ENCODE results near the gene GAP43.

The GAP43 gene

GRCh38 chr3:115615001-115615814, 8.1 kb upstream of the GAP43 start:
- Histone ChIP-seq H3K27ac (replicated peaks; ENCODE audit: low read length) (no peak overlapping the region), H3K23ac (ENCODE audit: low read depth, low read length, poor library complexity) (no peak overlapping the region), H3K36me3 (replicated peaks in 1 of 2; ENCODE audit: control insufficient read depth in 2 of 2, insufficient read depth in 2 of 2, low read length in 2 of 2) (no peaks in the 10 kb centered on the region), H3K79me1 (ENCODE audit: low read depth, low read length) (no peaks in the 10 kb centered on the region), H3K14ac (ENCODE audit: low read length) (no peak overlapping the region), H2AFZ (ENCODE audit: low read length) (peak overlapping the region; percentile 12), H2BK5ac (ENCODE audit: low read length) (no peak overlapping the region), H2BK12ac (ENCODE audit: low read length) (no peak overlapping the region), H4K91ac (ENCODE audit: low read depth, low read length, poor library complexity) (no peak overlapping the region), H3K9me3 (replicated peaks in 1 of 2; ENCODE audit: control insufficient read depth in 2 of 2, insufficient read depth in 1 of 2, low read depth in 1 of 2, low read length in 2 of 2) (no peaks in the 10 kb centered on the region), H4K8ac (ENCODE audit: low read depth, low read length) (no peak overlapping the region), H3K4ac (ENCODE audit: low read length) (no peak overlapping the region), H2BK15ac (ENCODE audit: low read length) (no peak overlapping the region), H3K4me2 (ENCODE audit: insufficient read depth, low read length, poor library complexity, severe bottlenecking) (no peak overlapping the region), H3K27me3 (ENCODE audit: control insufficient read depth in 3 of 3, insufficient read depth in 3 of 3, low read depth in 1 of 3, low read length in 3 of 3) (no peaks in the 10 kb centered on the region), H2AK5ac (ENCODE audit: low read depth, low read length) (no peak overlapping the region), H3K9ac (ENCODE audit: low read depth, low read length, poor library complexity) (no peak overlapping the region), H3K4me3 (ENCODE audit: low read length in 2 of 2) (no peak overlapping the region), H2BK120ac (ENCODE audit: low read depth, low read length) (no peak overlapping the region), H3K4me1 (ENCODE audit: control insufficient read depth in 2 of 2, insufficient read depth in 1 of 2, low read depth in 1 of 2, low read length in 2 of 2) (peaks cover 5 to 6% of the 10 kb centered on the region in 2 donors), H3K18ac (ENCODE audit: low read length) (no peak overlapping the region)
- DNase-seq (ENCODE audit: low spot score): no peak
- no CpG with 5 or more reads among the region's 2 CpGs for WGBS, 2 donors (ENCODE audit: extremely low coverage in 2 of 2, insufficient read length in 2 of 2, insufficient replicate concordance in 1 of 2)

GRCh38 chr3:115616461-115616860, 6.8 kb upstream of the GAP43 start:
- Histone ChIP-seq H4K8ac (ENCODE audit: low read depth, low read length) (no peak overlapping the region), H4K91ac (ENCODE audit: low read depth, low read length, poor library complexity) (no peak overlapping the region), H3K27me3 (ENCODE audit: control insufficient read depth in 3 of 3, insufficient read depth in 3 of 3, low read depth in 1 of 3, low read length in 3 of 3) (no peaks in the 10 kb centered on the region), H3K36me3 (replicated peaks in 1 of 2; ENCODE audit: control insufficient read depth in 2 of 2, insufficient read depth in 2 of 2, low read length in 2 of 2) (no peaks in the 10 kb centered on the region), H3K14ac (ENCODE audit: low read length) (no peak overlapping the region), H3K79me1 (ENCODE audit: low read depth, low read length) (no peaks in the 10 kb centered on the region), H3K4ac (ENCODE audit: low read length) (no peak overlapping the region), H2AK5ac (ENCODE audit: low read depth, low read length) (no peak overlapping the region), H3K23ac (ENCODE audit: low read depth, low read length, poor library complexity) (no peak overlapping the region), H3K27ac (replicated peaks; ENCODE audit: low read length) (no peak overlapping the region), H3K9me3 (replicated peaks in 1 of 2; ENCODE audit: control insufficient read depth in 2 of 2, insufficient read depth in 1 of 2, low read depth in 1 of 2, low read length in 2 of 2) (no peaks in the 10 kb centered on the region), H3K9ac (ENCODE audit: low read depth, low read length, poor library complexity) (no peak overlapping the region), H3K18ac (ENCODE audit: low read length) (no peak overlapping the region), H3K4me2 (ENCODE audit: insufficient read depth, low read length, poor library complexity, severe bottlenecking) (no peak overlapping the region), H3K4me1 (ENCODE audit: control insufficient read depth in 2 of 2, insufficient read depth in 1 of 2, low read depth in 1 of 2, low read length in 2 of 2) (peaks cover 5 to 6% of the 10 kb centered on the region in 2 donors), H2BK15ac (ENCODE audit: low read length) (no peak overlapping the region), H2AFZ (ENCODE audit: low read length) (no peak overlapping the region), H2BK5ac (ENCODE audit: low read length) (no peak overlapping the region), H3K4me3 (ENCODE audit: low read length in 2 of 2) (no peak overlapping the region), H2BK12ac (ENCODE audit: low read length) (no peak overlapping the region), H2BK120ac (ENCODE audit: low read depth, low read length) (no peak overlapping the region)
- WGBS, 2 donors (ENCODE audit: extremely low coverage in 2 of 2, insufficient read length in 2 of 2, insufficient replicate concordance in 1 of 2): no CpG with 5 or more reads among the region's 4 CpGs
- no peak for DNase-seq (ENCODE audit: low spot score)

DNA sequence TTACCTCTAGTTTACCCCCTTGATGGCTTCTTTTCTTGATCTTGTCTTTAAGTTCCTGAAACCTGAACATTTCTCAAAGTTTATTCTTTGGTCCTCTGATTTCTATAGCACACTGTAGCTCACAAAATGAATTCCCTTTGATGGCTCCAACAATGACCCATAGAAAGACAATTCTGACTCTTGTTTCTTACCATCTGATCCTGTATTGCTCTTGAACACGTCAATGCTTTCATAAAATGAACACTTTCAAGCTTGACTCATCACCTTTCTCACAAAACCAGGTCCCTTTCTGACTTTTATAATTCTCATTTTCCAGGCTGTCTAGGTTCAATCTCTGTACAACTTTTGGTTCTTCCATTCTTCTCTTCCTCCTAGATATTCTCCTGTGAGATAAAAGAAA, 5.7 kb upstream of the GAP43 start:
- H3K4ac ChIP-seq (ENCODE audit: low read length): no peak overlapping the region
- H3K4me3 ChIP-seq (ENCODE audit: low read length in 2 of 2): no peak overlapping the region
- WGBS, 2 donors (ENCODE audit: extremely low coverage in 2 of 2, insufficient read length in 2 of 2, insufficient replicate concordance in 1 of 2): no CpG with 5 or more reads among the region's 1 CpG
- no peak overlapping the region for H2BK5ac ChIP-seq (ENCODE audit: low read length)
- no peak overlapping the region for H2BK15ac ChIP-seq (ENCODE audit: low read length)
- H3K9me3 ChIP-seq (replicated peaks in 1 of 2; ENCODE audit: control insufficient read depth in 2 of 2, insufficient read depth in 1 of 2, low read depth in 1 of 2, low read length in 2 of 2): no peaks in the 10 kb centered on the region
- no peak overlapping the region for H4K8ac ChIP-seq (ENCODE audit: low read depth, low read length)
- H4K91ac ChIP-seq (ENCODE audit: low read depth, low read length, poor library complexity): no peak overlapping the region
- peaks cover 5 to 6% of the 10 kb centered on the region in 2 donors for H3K4me1 ChIP-seq (ENCODE audit: control insufficient read depth in 2 of 2, insufficient read depth in 1 of 2, low read depth in 1 of 2, low read length in 2 of 2)
- no peak overlapping the region for H3K14ac ChIP-seq (ENCODE audit: low read length)
- no peak overlapping the region for H3K27ac ChIP-seq (replicated peaks; ENCODE audit: low read length)
- no peak overlapping the region for H3K18ac ChIP-seq (ENCODE audit: low read length)
- no peak overlapping the region for H3K4me2 ChIP-seq (ENCODE audit: insufficient read depth, low read length, poor library complexity, severe bottlenecking)
- no peaks in the 10 kb centered on the region for H3K79me1 ChIP-seq (ENCODE audit: low read depth, low read length)
- no peak overlapping the region for H2BK12ac ChIP-seq (ENCODE audit: low read length)
- H3K27me3 ChIP-seq (ENCODE audit: control insufficient read depth in 3 of 3, insufficient read depth in 3 of 3, low read depth in 1 of 3, low read length in 3 of 3): no peaks in the 10 kb centered on the region
- no peak overlapping the region for H3K23ac ChIP-seq (ENCODE audit: low read depth, low read length, poor library complexity)
- no peak overlapping the region for H2AFZ ChIP-seq (ENCODE audit: low read length)
- H3K9ac ChIP-seq (ENCODE audit: low read depth, low read length, poor library complexity): no peak overlapping the region
- no peak overlapping the region for H2AK5ac ChIP-seq (ENCODE audit: low read depth, low read length)
- no peak for DNase-seq (ENCODE audit: low spot score)
- H2BK120ac ChIP-seq (ENCODE audit: low read depth, low read length): no peak overlapping the region
- no peaks in the 10 kb centered on the region for H3K36me3 ChIP-seq (replicated peaks in 1 of 2; ENCODE audit: control insufficient read depth in 2 of 2, insufficient read depth in 2 of 2, low read length in 2 of 2)

DNA sequence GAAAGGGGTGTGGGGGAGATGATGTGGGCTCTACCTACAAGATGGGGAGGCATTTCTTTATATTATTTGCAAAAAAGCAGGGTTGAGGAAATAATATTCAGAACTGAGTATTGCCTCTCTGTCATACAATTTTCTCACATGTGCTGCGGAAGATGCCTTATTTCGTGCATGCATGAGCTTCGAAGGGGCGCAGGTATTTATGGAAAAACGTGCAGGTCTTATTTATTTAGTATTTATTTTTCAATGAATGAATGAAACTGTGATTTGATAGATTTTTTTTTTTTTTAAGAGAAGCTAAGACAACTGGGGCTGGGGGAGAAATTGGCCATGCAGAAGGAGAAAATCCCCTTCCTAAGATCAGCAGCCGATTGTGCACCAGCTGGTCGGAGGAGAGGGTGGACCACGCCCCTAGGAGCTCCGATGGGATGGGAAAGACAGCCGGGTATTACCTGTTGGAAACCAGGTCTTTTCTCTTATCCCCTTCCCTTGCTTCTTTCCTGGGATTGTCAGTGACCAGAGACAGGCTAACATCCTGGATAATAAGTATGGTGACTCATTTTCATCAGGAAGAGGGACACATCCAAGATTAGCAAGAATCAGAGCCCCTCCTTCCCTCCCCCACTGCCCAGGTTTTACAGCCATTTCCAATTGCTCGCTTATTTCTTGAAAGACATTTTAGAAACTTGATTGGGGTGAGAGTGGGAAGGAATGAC, 875 bp downstream of the GAP43 start:
- Histone ChIP-seq H4K8ac (ENCODE audit: low read depth, low read length) (no peak overlapping the region), H3K27ac (replicated peaks; ENCODE audit: low read length) (no peak overlapping the region), H2BK15ac (ENCODE audit: low read length) (no peak overlapping the region), H3K23ac (ENCODE audit: low read depth, low read length, poor library complexity) (no peak overlapping the region), H3K18ac (ENCODE audit: low read length) (no peak overlapping the region), H2BK12ac (ENCODE audit: low read length) (no peak overlapping the region), H3K9ac (ENCODE audit: low read depth, low read length, poor library complexity) (no peak overlapping the region), H3K79me1 (ENCODE audit: low read depth, low read length) (no peaks in the 10 kb centered on the region), H3K4me1 (ENCODE audit: control insufficient read depth in 2 of 2, insufficient read depth in 1 of 2, low read depth in 1 of 2, low read length in 2 of 2) (peaks cover 8 to 20% of the 10 kb centered on the region in 2 donors), H2AFZ (ENCODE audit: low read length) (peak overlapping the region; percentile 88), H4K91ac (ENCODE audit: low read depth, low read length, poor library complexity) (no peak overlapping the region), H3K4me3 (ENCODE audit: low read length in 2 of 2) (peak overlapping the region; percentile 9 to 46), H2BK5ac (ENCODE audit: low read length) (no peak overlapping the region), H3K36me3 (replicated peaks in 1 of 2; ENCODE audit: control insufficient read depth in 2 of 2, insufficient read depth in 2 of 2, low read length in 2 of 2) (no peaks in the 10 kb centered on the region), H3K27me3 (ENCODE audit: control insufficient read depth in 3 of 3, insufficient read depth in 3 of 3, low read depth in 1 of 3, low read length in 3 of 3) (peaks cover 0 to 7% (median 3%) of the 10 kb centered on the region in 3 experiments), H3K14ac (ENCODE audit: low read length) (no peak overlapping the region), H2AK5ac (ENCODE audit: low read depth, low read length) (no peak overlapping the region), H3K4ac (ENCODE audit: low read length) (no peak overlapping the region), H2BK120ac (ENCODE audit: low read depth, low read length) (no peak overlapping the region), H3K4me2 (ENCODE audit: insufficient read depth, low read length, poor library complexity, severe bottlenecking) (peak overlapping the region; percentile 62), H3K9me3 (replicated peaks in 1 of 2; ENCODE audit: control insufficient read depth in 2 of 2, insufficient read depth in 1 of 2, low read depth in 1 of 2, low read length in 2 of 2) (no peaks in the 10 kb centered on the region)
- no peak for DNase-seq (ENCODE audit: low spot score)
- WGBS, 2 donors (ENCODE audit: extremely low coverage in 2 of 2, insufficient read length in 2 of 2, insufficient replicate concordance in 1 of 2): no CpG with 5 or more reads among the region's 11 CpGs

Data from neuronal stem cell (in vitro differentiated cells).